K562 (cell line): ENCODE data around the gene HGF. TPM values are rescaled to one million over a fixed set of nuclear protein-coding genes. Genes with fewer than 3 reads are reported as not detected.

Source experiments
- ATAC-seq: fragments of 200-7000 bp; cut with Tn5 transposase; 3 replicates; pipeline ENCODE4 v1.9.1; 2020; ENCODE audit warnings: moderate library complexity
- BruUV-seq: library from RNA; stranded (reverse); fragments of 400-500 nt; replicated peaks from 2 replicates; lab custom pipeline; 2021; lab: Mats Ljungman, UMichigan
- CTCF ChIA-PET: fragments of 300-600 bp; formaldehyde crosslinking; extraction: SDS; loops from one replicate; lab custom pipeline; 2021; ENCODE audit warnings: low intra/inter-chr PET ratio; lab: Yijun Ruan, JAX
- POLR2A ChIA-PET: fragments of 300-600, 350-650 bp; sonication (Branson Sonifier 250); formaldehyde crosslinking; extraction: SDS; loops from one replicate; lab custom pipeline; 2021; ENCODE audit warnings: antibody characterized with exemption, inconsistent platforms; lab: Yijun Ruan, JAX
- DNase-seq, 4 experiments: peaks; one replicate each; pipeline versions ENCODE4 v3.0.0 to v3.0.0-alpha.2; 2011 to 2018; ENCODE audit warnings: low spot score in 3 of 4, mixed read lengths in 3 of 4; ENCODE audit errors: extremely low read depth in 1 of 4
- FAIRE-seq: peaks from 2 replicates; lab custom pipeline; 2011; peaks lifted over from hg19 to GRCh38; lab: Jason Lieb, UNC
- H2AFZ ChIP-seq: 2 replicates; pipeline ENCODE4 v1.6.0; 2011; ENCODE audit warnings: low read depth, low read length, control low read depth, inconsistent platforms
- H3K27ac ChIP-seq: fragments of 200-600 bp; 3 replicates; pipeline ENCODE4 v1.8.0; 2011; ENCODE audit warnings: low read depth, mild to moderate bottlenecking, control low read depth, inconsistent platforms, low read length, moderate library complexity, mixed read lengths; ENCODE audit errors: extremely low read depth
- H3K27me3 ChIP-seq, 2 experiments: fragments of 300-600 bp in 1 of 2; 2 replicates in 1 of 2; 3 replicates in 1 of 2; pipeline versions ENCODE4 v1.6.0 to v1.8.0; 2011; ENCODE audit warnings: inconsistent platforms in 2 of 2, low read length in 2 of 2, mild to moderate bottlenecking in 1 of 2, mixed read lengths in 1 of 2, moderate library complexity in 1 of 2; ENCODE audit not compliant: control insufficient read depth in 2 of 2, insufficient read depth in 2 of 2
- H3K36me3 ChIP-seq: fragments of 300-600 bp; 3 replicates; pipeline ENCODE4 v1.8.0; 2011; ENCODE audit warnings: mild to moderate bottlenecking, low read length, inconsistent platforms; ENCODE audit not compliant: control insufficient read depth, insufficient read depth
- H3K4me1 ChIP-seq, 2 experiments: fragments of 200-600 bp in 1 of 2; replicated peaks in 1 of 2; 2 replicates in 1 of 2; 3 replicates in 1 of 2; pipeline versions ENCODE4 v1.5.1 to v1.8.0; 2011; ENCODE audit warnings: inconsistent platforms in 2 of 2, low read length in 2 of 2, mild to moderate bottlenecking in 1 of 2, mixed read lengths in 1 of 2, moderate library complexity in 1 of 2; ENCODE audit not compliant: control insufficient read depth in 2 of 2, insufficient read depth in 2 of 2
- H3K4me2 ChIP-seq: 2 replicates; pipeline ENCODE4 v1.6.1; 2011; ENCODE audit warnings: low read length, control low read depth, inconsistent platforms, mixed read lengths; ENCODE audit not compliant: insufficient read depth
- H3K4me3 ChIP-seq: fragments of 200-600 bp; sonication (generic), shearing (Covaris generic); 2 replicates; pipeline ENCODE4 v1.5.1; 2016; ENCODE audit warnings: control low read depth, inconsistent platforms
- H3K79me2 ChIP-seq: fragments of 200-600 bp; 3 replicates; pipeline ENCODE4 v1.8.0; 2011; ENCODE audit warnings: low read length, inconsistent platforms; ENCODE audit not compliant: control insufficient read depth, insufficient read depth
- H3K9ac ChIP-seq, 2 experiments: 2 replicates each; pipeline versions ENCODE4 v1.6.0 to v1.6.1; 2011; ENCODE audit warnings: low read depth in 2 of 2, low read length in 2 of 2, control low read depth in 1 of 2, inconsistent platforms in 1 of 2, mild to moderate bottlenecking in 1 of 2, mixed read lengths in 1 of 2; ENCODE audit not compliant: insufficient read depth in 1 of 2
- H3K9me1 ChIP-seq: one replicate; pipeline ENCODE4 v1.6.0; 2011; ENCODE audit warnings: inconsistent platforms, mild to moderate bottlenecking, low read length, moderate library complexity; ENCODE audit not compliant: control insufficient read depth, insufficient read depth
- H3K9me3 ChIP-seq: replicated peaks from 2 replicates; pipeline ENCODE4 v1.5.1; 2011; ENCODE audit warnings: low read depth, low read length, inconsistent platforms; ENCODE audit not compliant: control insufficient read depth, insufficient read depth
- H4K20me1 ChIP-seq: replicated peaks from 2 replicates; pipeline ENCODE4 v1.6.1; 2011; ENCODE audit warnings: low read length, inconsistent platforms, mixed read lengths; ENCODE audit not compliant: control insufficient read depth, insufficient read depth
- COPS2 ChIP-seq: fragments of 450-650 bp; conservative IDR thresholded peaks from 2 replicates; pipeline ENCODE4 v1.6.1; 2016; ENCODE audit warnings: mild to moderate bottlenecking, moderate library complexity
- EZH2 ChIP-seq: IDR thresholded peaks from 2 replicates; pipeline ENCODE4 v1.6.1; 2012; ENCODE audit warnings: low read depth, mild to moderate bottlenecking, inconsistent platforms, low read length, borderline replicate concordance
- MECOM ChIP-seq: fragments of 250-450 bp; sonication (Bioruptor Pico); IDR thresholded peaks from 2 replicates; pipeline ENCODE4 v1.8.0; 2022; ENCODE audit warnings: inconsistent platforms
- NCOA6 ChIP-seq: fragments of 450-650 bp; IDR thresholded peaks from 2 replicates; pipeline ENCODE4 v1.6.1; 2017; ENCODE audit warnings: mild to moderate bottlenecking
- POLR2AphosphoS5 ChIP-seq: IDR thresholded peaks from 2 replicates; pipeline ENCODE4 v1.6.1; 2011; ENCODE audit warnings: mild to moderate bottlenecking, low read depth, low read length, moderate library complexity; ENCODE audit not compliant: control insufficient read depth, insufficient read depth
- TCF7 ChIP-seq: sonication (generic); IDR thresholded peaks from 2 replicates; pipeline ENCODE4 v1.6.1; 2016; ENCODE audit warnings: antibody characterized with exemption, borderline replicate concordance
- ZNF696 ChIP-seq: fragments of 250-450 bp; sonication (Bioruptor Pico); conservative IDR thresholded peaks from 2 replicates; pipeline ENCODE4 v1.4.0; 2020; ENCODE audit warnings: mild to moderate bottlenecking, moderate library complexity
- WGBS: fragments of 100-300 bp; shearing (Covaris generic); methylation state at CpG from one replicate; pipeline ENCODE4 v1.1.6; 2016; ENCODE audit warnings: low coverage, mixed read lengths; ENCODE audit not compliant: insufficient coverage; ENCODE audit errors: missing lambda C conversion rate; 5-methylcytosine and 5-hydroxymethylcytosine counted together
- in situ Hi-C: fragments of 300-500 bp; cut with MboI; formaldehyde crosslinking; loops from 4 replicates; pipeline ENCODE4 v1.15.0; 2018; ENCODE audit warnings: inconsistent platforms, mixed read lengths
- intact Hi-C: fragments of 100-400 bp; cut with micrococcal nuclease; formaldehyde crosslinking; loops from 2 replicates; pipeline ENCODE4 v1.14.2; 2022
- polyA plus RNA-seq, 8 experiments: library from polyadenylated mRNA; depleted of rRNA in 4 of 8; stranded (reverse) in 5 of 8; unstranded in 3 of 8; fragments of >200 nt; fragmentation: Nextera tagmentation in 2 of 8; fragmentation: Illumina TruSeq in 1 of 8; extraction: Ambion mirVana in 2 of 8; extraction: Trizol in 1 of 8; gene quantifications; 2 replicates each; pipeline versions ENCODE4 v1.2.1 to v1.2.3, GENCODE V29; 2011 to 2014; ENCODE audit warnings: inconsistent platforms in 1 of 8, missing spikeins in 1 of 8
- total RNA-seq, 7 experiments: library from RNA; depleted of rRNA in 6 of 7; stranded (reverse); fragments of >200 nt in 6 of 7; fragmentation: Illumina TruSeq in 2 of 7; extraction: Trizol in 2 of 7; gene quantifications; 2 replicates each; pipeline versions ENCODE4 v1.2.1 to v1.2.3, GENCODE V29; 2011 to 2021; ENCODE audit warnings: low replicate concordance in 1 of 7

The HGF gene
- total and polyA plus RNA-seq, 9 of the 15 experiments (the other 6 are each of a cell fraction or from before 2014, with no cell fraction given) = 0.02 TPM; not detected in 8

DNA sequence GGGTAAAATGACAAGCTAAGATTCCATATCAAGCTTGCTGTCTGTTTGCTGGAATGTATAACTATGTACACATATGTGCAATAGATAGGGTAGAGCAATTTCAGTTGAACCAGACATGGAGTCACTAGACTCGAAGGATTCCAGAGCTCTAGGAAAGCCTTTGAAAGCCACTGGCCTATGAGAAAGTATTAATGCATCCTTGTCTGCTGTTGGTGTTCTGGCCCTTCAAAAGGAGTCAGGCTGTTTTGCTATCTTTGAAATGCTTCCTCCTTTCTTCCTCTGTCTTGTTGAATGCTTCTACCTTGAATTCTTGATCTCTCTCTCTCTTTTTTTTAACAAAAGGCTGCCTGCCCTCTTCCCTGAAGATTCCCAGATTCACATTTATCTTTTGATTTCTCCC is 20.8 kb upstream of the HGF start:
- Histone ChIP-seq H3K36me3 (no peaks in the 10 kb centered on the region), H3K4me3 (no peak overlapping the region), H3K9me1 (no peaks in the 10 kb centered on the region), H2AFZ (no peak overlapping the region), H4K20me1 (no peaks in the 10 kb centered on the region), H3K79me2 (no peaks in the 10 kb centered on the region), H3K9ac (no peak overlapping the region), H3K4me1 (no peaks in the 10 kb centered on the region), H3K9me3 (no peaks in the 10 kb centered on the region; the same call in 1 of the 2 replicates), H3K27ac (no peak overlapping the region), H3K27me3 (no peaks in the 10 kb centered on the region), H3K4me2 (no peak overlapping the region)
- ChIA-PET POLR2A (no interaction called here), CTCF (no interaction called here)
- no TSS peak for BruUV-seq
- DNase-seq (no peak), ATAC-seq (no peak), FAIRE-seq (no peak)
- WGBS = 4% methylated on average over 1 of the region's 1 CpG
- in situ Hi-C loops (no loop called here), intact Hi-C loops (no loop called here)
- TF ChIP-seq EZH2 = no peak

DNA sequence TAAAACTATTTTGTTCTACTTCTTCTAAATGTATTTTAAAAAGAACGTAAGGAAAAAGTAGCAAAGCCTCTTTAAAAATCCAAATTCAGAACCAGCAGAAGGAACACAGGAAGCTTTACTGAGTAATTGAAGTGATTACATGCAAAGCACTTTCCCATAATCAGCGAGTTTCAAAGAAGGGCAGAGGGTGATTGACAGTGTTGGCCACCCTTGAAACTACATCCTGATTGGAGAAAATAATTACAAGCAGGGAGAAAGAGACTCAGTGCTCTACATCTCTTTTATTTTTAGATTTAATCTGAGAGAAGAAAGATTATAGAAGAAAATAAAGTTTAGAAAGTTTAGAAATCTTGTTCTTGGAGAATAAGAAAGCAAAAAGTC is 20.3 kb upstream of the HGF start:
- H2AFZ ChIP-seq = no peak overlapping the region
- intact Hi-C loops = no loop called here
- ATAC-seq = no peak

More for the DNA sequence above, 20.3 kb upstream of the HGF start:
- H3K9ac ChIP-seq = no peak overlapping the region
- in situ Hi-C loops = no loop called here
- H3K79me2 ChIP-seq = no peaks in the 10 kb centered on the region
- ChIA-PET CTCF (interaction anchor here (0.7 kb wide), 1 partner anchor 21 kb away, joined by 3 read pairs; no protein-coding TSS in a partner anchor), POLR2A (no interaction called here)
- H3K27me3 ChIP-seq = no peaks in the 10 kb centered on the region
- FAIRE-seq (no peak), DNase-seq (no peak)
- no peaks in the 10 kb centered on the region for H3K4me1 ChIP-seq
- H3K27ac ChIP-seq = no peak overlapping the region
- TF ChIP-seq COPS2 (no peak), MECOM (CRISPR knock-in tag) (no peak), NCOA6 (no peak), TCF7 (no peak), POLR2AphosphoS5 (no peak), ZNF696 (no peak)
- BruUV-seq = no TSS peak
- WGBS = 0% methylated on average over 2 of the region's 2 CpGs
- no peaks in the 10 kb centered on the region for H3K9me1 ChIP-seq
- H3K9me3 ChIP-seq = no peaks in the 10 kb centered on the region; the same call in 1 of the 2 replicates
- no peak overlapping the region for H3K4me3 ChIP-seq
- no peak overlapping the region for H3K4me2 ChIP-seq
- H4K20me1 ChIP-seq = no peaks in the 10 kb centered on the region
- no peaks in the 10 kb centered on the region for H3K36me3 ChIP-seq
